ENCODE data around the gene SNX10.

DNA sequence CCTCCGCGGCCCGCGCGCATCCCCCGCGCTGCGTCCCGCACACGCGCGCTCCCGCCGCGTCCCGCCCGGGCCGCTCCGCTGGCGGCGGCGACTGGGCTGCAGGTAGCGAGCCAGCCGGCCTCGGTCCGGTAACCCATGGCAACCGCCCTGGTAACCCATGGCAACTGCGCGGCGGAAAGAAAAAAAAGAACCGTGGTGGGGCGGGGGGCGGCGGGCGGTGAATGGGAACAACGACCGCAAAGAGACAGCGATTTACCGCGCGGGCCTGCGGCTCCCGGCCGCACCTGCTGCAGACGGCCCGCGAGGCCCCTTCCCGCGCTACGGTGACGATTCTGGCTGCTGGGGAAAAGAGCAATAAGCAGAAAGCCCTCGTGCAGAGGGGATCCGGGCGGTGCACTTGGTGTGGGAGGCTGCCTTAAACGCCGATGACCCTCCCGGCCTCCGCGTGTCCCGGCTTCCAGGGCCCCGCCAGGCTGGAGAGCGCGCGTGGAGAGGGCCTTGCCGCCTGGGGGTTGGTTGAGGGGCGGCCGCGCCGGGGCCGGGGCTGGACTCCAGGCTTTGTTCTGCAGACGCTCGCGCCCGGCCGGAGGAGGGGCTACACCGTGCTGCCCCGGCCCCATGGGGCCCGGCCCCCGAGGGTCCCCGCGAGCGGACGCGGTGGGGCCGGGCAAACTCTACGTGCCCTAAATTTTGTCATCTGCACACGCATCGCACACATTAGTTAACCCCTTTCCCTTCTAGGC, 84.7 kb downstream of the SNX10 start:
- no peak for TF ChIP-seq EZH2 (IDR thresholded peaks at IDR 0.05; ENCODE audit: low read depth)
- TF ChIP-seq, protein P1, sequence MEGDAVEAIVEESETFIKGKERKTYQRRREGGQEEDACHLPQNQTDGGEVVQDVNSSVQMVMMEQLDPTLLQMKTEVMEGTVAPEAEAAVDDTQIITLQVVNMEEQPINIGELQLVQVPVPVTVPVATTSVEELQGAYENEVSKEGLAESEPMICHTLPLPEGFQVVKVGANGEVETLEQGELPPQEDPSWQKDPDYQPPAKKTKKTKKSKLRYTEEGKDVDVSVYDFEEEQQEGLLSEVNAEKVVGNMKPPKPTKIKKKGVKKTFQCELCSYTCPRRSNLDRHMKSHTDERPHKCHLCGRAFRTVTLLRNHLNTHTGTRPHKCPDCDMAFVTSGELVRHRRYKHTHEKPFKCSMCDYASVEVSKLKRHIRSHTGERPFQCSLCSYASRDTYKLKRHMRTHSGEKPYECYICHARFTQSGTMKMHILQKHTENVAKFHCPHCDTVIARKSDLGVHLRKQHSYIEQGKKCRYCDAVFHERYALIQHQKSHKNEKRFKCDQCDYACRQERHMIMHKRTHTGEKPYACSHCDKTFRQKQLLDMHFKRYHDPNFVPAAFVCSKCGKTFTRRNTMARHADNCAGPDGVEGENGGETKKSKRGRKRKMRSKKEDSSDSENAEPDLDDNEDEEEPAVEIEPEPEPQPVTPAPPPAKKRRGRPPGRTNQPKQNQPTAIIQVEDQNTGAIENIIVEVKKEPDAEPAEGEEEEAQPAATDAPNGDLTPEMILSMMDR (conservative IDR thresholded peaks at IDR 0.05), result no peak

All from PC-9 (cell line).